HepG2 (cell line): ENCODE results near the gene NUDT9. TPM values are rescaled to one million over a fixed set of nuclear protein-coding genes. Genes with fewer than 3 reads are reported as not detected.
A peak's percentile ranks its signal among the peaks of the same experiment; 100 is the strongest.

Experiments
- AKAP8 ChIP-seq: sonication (generic); formaldehyde crosslinking; IDR thresholded peaks from 2 replicates; pipeline ENCODE4 v1.5.1; 2020; ENCODE audit warnings: mild to moderate bottlenecking, missing genetic modification reagents
- DR1 ChIP-seq: sonication (generic); formaldehyde crosslinking; IDR thresholded peaks from 2 replicates; pipeline ENCODE4 v1.8.0; 2021; ENCODE audit warnings: mild to moderate bottlenecking, missing genetic modification reagents, inconsistent platforms
- FOXC1 ChIP-seq: sonication (generic); formaldehyde crosslinking; IDR thresholded peaks from 2 replicates; pipeline ENCODE4 v1.8.0; 2022; ENCODE audit warnings: mild to moderate bottlenecking, missing genetic modification reagents, borderline replicate concordance
- GTF3A ChIP-seq: sonication (generic); formaldehyde crosslinking; conservative IDR thresholded peaks from 2 replicates; pipeline ENCODE4 v1.4.0; 2020; ENCODE audit warnings: mild to moderate bottlenecking, missing genetic modification reagents
- KDM1A ChIP-seq: IDR thresholded peaks from 2 replicates; pipeline ENCODE4 v1.6.1; 2016; ENCODE audit warnings: missing compliant biosample characterization
- KDM4B ChIP-seq: sonication (generic); formaldehyde crosslinking; IDR thresholded peaks from 2 replicates; pipeline ENCODE4 v1.4.0; 2020; ENCODE audit warnings: missing genetic modification reagents
- NR2F2 ChIP-seq: IDR thresholded peaks from 2 replicates; pipeline ENCODE4 v1.6.1; 2012; ENCODE audit warnings: low read depth, inconsistent platforms, borderline replicate concordance
- PAF1 ChIP-seq: IDR thresholded peaks from 2 replicates; pipeline ENCODE4 v1.6.1; 2016; ENCODE audit warnings: missing genetic modification reagents, missing compliant biosample characterization
- SIN3A ChIP-seq: IDR thresholded peaks from 2 replicates; pipeline ENCODE4 v1.6.1; 2011; ENCODE audit warnings: low read depth, mild to moderate bottlenecking, control low read depth, low read length, borderline replicate concordance
- SMARCE1 ChIP-seq: fragments of 450-650 bp; IDR thresholded peaks from 2 replicates; pipeline ENCODE4 v1.6.1; 2017; ENCODE audit warnings: borderline replicate concordance
- ZBTB49 ChIP-seq: sonication (generic); formaldehyde crosslinking; IDR thresholded peaks from 2 replicates; pipeline ENCODE4 v1.4.0; 2020; ENCODE audit warnings: missing genetic modification reagents, borderline replicate concordance
- ZNF407 ChIP-seq: sonication (generic); formaldehyde crosslinking; IDR thresholded peaks from one replicate; pipeline ENCODE4 v1.5.1; 2020; ENCODE audit warnings: mild to moderate bottlenecking, missing genetic modification reagents; ENCODE audit errors: not compliant biosample characterization
- ZNF614 ChIP-seq: IDR thresholded peaks from 2 replicates; pipeline ENCODE4 v1.6.1; 2018; ENCODE audit warnings: missing biosample characterization, missing genetic modification reagents, inconsistent platforms, borderline replicate concordance
- ZNF883 ChIP-seq: sonication (generic); formaldehyde crosslinking; IDR thresholded peaks from 2 replicates; pipeline ENCODE4 v1.5.1; 2020; ENCODE audit warnings: mild to moderate bottlenecking, missing genetic modification reagents; ENCODE audit errors: not compliant biosample characterization
- polyA plus RNA-seq, 8 experiments: library from polyadenylated mRNA; depleted of rRNA in 3 of 8; stranded (reverse) in 7 of 8; unstranded in 1 of 8; fragments of >200 nt; fragmentation: Illumina TruSeq in 4 of 8; extraction: Trizol in 4 of 8; gene quantifications; 2 replicates each; pipeline versions ENCODE4 v1.2.1 to v1.2.3, GENCODE V29; 2011 to 2016; ENCODE audit warnings: low read depth in 4 of 8, missing spikeins in 1 of 8, mixed read lengths in 1 of 8; ENCODE audit not compliant: insufficient read depth in 1 of 8
- total RNA-seq, 5 experiments: library from RNA; depleted of rRNA; stranded (reverse); fragments of >200 nt; fragmentation: Illumina TruSeq; extraction: Trizol; gene quantifications; 2 replicates each; pipeline ENCODE4 v1.2.3, GENCODE V29; 2016; ENCODE audit warnings: low read depth in 1 of 5
- TF ChIP-seq, protein P1 (sequence below): sonication (generic); formaldehyde crosslinking; IDR thresholded peaks from 2 replicates; pipeline ENCODE4 v1.4.0; 2020; ENCODE audit warnings: missing genetic modification reagents

Gene NUDT9
- total and polyA plus RNA-seq, 2 of the 13 experiments (the other 11 are each of a cell fraction or from before 2014, with no cell fraction given) = 10.4 to 12.3 TPM

DNA sequence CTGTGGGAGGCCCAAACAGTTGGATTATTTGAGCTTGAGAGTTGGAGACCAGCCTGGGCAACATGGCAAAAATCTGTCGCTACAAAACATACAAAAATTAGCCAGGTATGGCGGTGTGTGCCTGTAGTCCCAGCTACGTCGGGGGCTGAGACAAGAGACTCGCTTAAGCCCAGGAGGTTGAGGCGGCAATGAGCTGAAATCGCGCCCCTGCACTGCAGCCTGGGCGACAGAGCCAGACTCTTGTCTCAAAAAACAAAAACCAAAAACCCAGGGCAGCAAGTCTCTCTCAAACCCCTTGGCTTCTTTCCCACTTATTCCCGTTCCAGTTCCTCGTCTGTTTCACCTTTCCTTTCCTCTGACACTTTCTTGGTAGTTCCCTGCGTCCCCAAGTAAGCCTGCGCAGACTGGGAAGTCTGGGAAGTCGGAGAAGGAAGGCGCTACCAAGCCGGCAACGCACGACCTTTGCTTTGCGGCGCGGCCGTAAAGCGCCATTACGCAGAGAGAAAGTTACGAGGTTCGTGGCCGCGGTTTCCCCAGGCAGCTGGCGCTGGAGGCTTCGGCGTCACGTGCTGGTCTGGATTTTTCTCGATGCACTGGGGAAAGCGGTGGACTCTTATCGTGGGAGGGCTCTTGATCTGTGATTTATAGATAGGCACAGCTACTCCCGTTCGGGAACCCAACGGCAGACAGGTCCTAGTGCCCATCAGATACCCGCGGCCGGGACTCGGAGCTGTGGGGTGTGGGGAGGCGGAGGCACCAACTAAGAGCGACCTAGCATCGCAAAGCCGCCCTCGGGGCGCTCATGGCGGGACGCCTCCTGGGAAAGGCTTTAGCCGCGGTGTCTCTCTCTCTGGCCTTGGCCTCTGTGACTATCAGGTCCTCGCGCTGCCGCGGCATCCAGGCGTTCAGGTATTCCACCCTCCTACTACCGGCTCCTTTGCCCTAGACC, at the start of gene NUDT9 (continued):
- TF ChIP-seq ZNF883 (CRISPR knock-in tag) (no peak), ZBTB49 (CRISPR knock-in tag) (no peak), KDM1A (CRISPR knock-in tag) (no peak), SIN3A (peak; percentile 61; the same call in 1 of the 2 replicates), DR1 (CRISPR knock-in tag) (no peak), SMARCE1 (no peak), ZNF614 (CRISPR knock-in tag) (0 out of 2 replicates have a peak, but pooled peaks have one; percentile 36), FOXC1 (CRISPR knock-in tag) (peak; percentile 94; the same call in 1 of the 2 replicates), AKAP8 (no peak), KDM4B (CRISPR knock-in tag) (no peak), ZNF407 (peak; percentile 63), NR2F2 (peak; percentile 59; the same call in 1 of the 2 replicates), PAF1 (CRISPR knock-in tag) (no peak), GTF3A (CRISPR knock-in tag) (no peak; the same call in 1 of the 2 replicates)
- TF ChIP-seq, protein P1, sequence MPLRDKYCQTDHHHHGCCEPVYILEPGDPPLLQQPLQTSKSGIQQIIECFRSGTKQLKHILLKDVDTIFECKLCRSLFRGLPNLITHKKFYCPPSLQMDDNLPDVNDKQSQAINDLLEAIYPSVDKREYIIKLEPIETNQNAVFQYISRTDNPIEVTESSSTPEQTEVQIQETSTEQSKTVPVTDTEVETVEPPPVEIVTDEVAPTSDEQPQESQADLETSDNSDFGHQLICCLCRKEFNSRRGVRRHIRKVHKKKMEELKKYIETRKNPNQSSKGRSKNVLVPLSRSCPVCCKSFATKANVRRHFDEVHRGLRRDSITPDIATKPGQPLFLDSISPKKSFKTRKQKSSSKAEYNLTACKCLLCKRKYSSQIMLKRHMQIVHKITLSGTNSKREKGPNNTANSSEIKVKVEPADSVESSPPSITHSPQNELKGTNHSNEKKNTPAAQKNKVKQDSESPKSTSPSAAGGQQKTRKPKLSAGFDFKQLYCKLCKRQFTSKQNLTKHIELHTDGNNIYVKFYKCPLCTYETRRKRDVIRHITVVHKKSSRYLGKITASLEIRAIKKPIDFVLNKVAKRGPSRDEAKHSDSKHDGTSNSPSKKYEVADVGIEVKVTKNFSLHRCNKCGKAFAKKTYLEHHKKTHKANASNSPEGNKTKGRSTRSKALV (CRISPR knock-in tag) = no peak
